Ishikawa (cell line): ENCODE results near the gene SNAP29.

Experiments used
- CEBPB ChIP-seq: IDR thresholded peaks from 2 replicates; pipeline ENCODE4 v1.6.1; 2012
- CREB1 ChIP-seq: IDR thresholded peaks from 2 replicates; pipeline ENCODE4 v1.6.1; 2012; ENCODE audit warnings: low read depth
- EGR1 ChIP-seq: IDR thresholded peaks from 2 replicates; pipeline ENCODE4 v1.6.1; 2012
- EP300 ChIP-seq: IDR thresholded peaks from 2 replicates; pipeline ENCODE4 v1.6.1; 2012; ENCODE audit warnings: borderline replicate concordance
- FOXM1 ChIP-seq: IDR thresholded peaks from 2 replicates; pipeline ENCODE4 v1.6.1; 2012; ENCODE audit warnings: low read depth, borderline replicate concordance
- MAX ChIP-seq: IDR thresholded peaks from 2 replicates; pipeline ENCODE4 v1.6.1; 2012
- NFIC ChIP-seq: IDR thresholded peaks from 2 replicates; pipeline ENCODE4 v1.6.1; 2012
- RAD21 ChIP-seq: IDR thresholded peaks from 2 replicates; pipeline ENCODE4 v1.6.1; 2012; ENCODE audit warnings: low read depth
- REST ChIP-seq: IDR thresholded peaks from 2 replicates; pipeline ENCODE4 v1.6.1; 2012; ENCODE audit warnings: low read depth, mild to moderate bottlenecking
- TAF1 ChIP-seq: IDR thresholded peaks from 2 replicates; pipeline ENCODE4 v1.6.1; 2012; ENCODE audit warnings: low read depth, mild to moderate bottlenecking
- TCF12 ChIP-seq: IDR thresholded peaks from 2 replicates; pipeline ENCODE4 v1.6.1; 2012; ENCODE audit warnings: low read depth
- TEAD4 ChIP-seq: IDR thresholded peaks from 2 replicates; pipeline ENCODE4 v1.6.1; 2012
- USF1 ChIP-seq: IDR thresholded peaks from 2 replicates; pipeline ENCODE4 v1.6.1; 2012
- YY1 ChIP-seq: IDR thresholded peaks from 2 replicates; pipeline ENCODE4 v1.6.1; 2012; ENCODE audit warnings: low read depth
- ZBTB7A ChIP-seq: IDR thresholded peaks from 2 replicates; pipeline ENCODE4 v1.6.1; 2012; ENCODE audit warnings: low read depth

Gene SNAP29

GRCh38 chr22:20865875-20866445 lies 7.2 kb downstream of the SNAP29 start:
- TF ChIP-seq USF1 (no peak), CREB1 (no peak), RAD21 (no peak), CEBPB (no peak), EP300 (no peak)

- TF ChIP-seq RAD21 (no peak), CEBPB (no peak), NFIC (no peak), FOXM1 (no peak), MAX (no peak), YY1 (no peak), REST (no peak)
These were observed 7.9 kb downstream of the SNAP29 start for GRCh38 chr22:20866736-20867135.

GRCh38 chr22:20867179-20868024 lies 8.6 kb downstream of the SNAP29 start:
- TF ChIP-seq REST (no peak), USF1 (no peak), FOXM1 (no peak), CEBPB (no peak), ZBTB7A (no peak), TEAD4 (no peak), NFIC (no peak), YY1 (no peak), MAX (no peak), RAD21 (no peak), EGR1 (no peak), EP300 (no peak), CREB1 (no peak)

- TF ChIP-seq FOXM1 (no peak), TEAD4 (no peak), EP300 (no peak), EGR1 (no peak), TCF12 (no peak), TAF1 (no peak), MAX (no peak), RAD21 (no peak), CREB1 (no peak), REST (no peak), USF1 (no peak), CEBPB (no peak)
These were observed 9.5 kb downstream of the SNAP29 start for GRCh38 chr22:20868025-20868962.
